Epithelial cell of esophagus (primary cell): ENCODE data around the gene IL33.

ENCODE experiments used
- DNase-seq: peaks from one replicate; pipeline ENCODE4 v3.0.0; 2010; ENCODE audit warnings: low read depth
- H3K4me3 ChIP-seq: 2 replicates; pipeline ENCODE4 v1.5.1; 2011; ENCODE audit warnings: mild to moderate bottlenecking, low read length, control low read depth
- TF ChIP-seq, protein P1 (sequence below): IDR thresholded peaks from 2 replicates; pipeline ENCODE4 v1.5.1; 2011; ENCODE audit warnings: low read depth, mild to moderate bottlenecking, low read length, control low read depth, inconsistent platforms; ENCODE audit not compliant: insufficient read depth; ENCODE audit errors: missing control alignments

Gene IL33

DNA sequence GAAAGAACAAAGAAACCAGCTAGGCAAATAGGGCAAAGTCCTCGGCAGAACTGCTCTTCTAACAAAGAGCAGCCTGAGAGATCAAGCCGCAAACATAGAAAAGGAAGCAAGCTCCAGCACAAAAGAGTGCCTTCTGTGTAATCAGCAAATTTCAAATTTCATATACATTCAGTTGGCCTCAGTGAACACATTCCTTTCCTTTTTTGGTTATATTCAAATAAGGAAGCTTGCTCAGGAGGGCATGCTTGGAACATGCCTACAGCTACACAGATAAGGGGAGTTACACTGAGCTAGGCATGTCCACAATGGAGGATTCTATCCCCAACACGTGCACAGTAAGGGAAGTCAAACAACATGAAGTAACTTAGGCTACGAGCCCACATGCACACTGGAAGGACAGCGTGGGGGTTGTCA, 23.4 kb downstream of the IL33 start:
- DNase-seq: peak; percentile 74
- TF ChIP-seq, protein P1, sequence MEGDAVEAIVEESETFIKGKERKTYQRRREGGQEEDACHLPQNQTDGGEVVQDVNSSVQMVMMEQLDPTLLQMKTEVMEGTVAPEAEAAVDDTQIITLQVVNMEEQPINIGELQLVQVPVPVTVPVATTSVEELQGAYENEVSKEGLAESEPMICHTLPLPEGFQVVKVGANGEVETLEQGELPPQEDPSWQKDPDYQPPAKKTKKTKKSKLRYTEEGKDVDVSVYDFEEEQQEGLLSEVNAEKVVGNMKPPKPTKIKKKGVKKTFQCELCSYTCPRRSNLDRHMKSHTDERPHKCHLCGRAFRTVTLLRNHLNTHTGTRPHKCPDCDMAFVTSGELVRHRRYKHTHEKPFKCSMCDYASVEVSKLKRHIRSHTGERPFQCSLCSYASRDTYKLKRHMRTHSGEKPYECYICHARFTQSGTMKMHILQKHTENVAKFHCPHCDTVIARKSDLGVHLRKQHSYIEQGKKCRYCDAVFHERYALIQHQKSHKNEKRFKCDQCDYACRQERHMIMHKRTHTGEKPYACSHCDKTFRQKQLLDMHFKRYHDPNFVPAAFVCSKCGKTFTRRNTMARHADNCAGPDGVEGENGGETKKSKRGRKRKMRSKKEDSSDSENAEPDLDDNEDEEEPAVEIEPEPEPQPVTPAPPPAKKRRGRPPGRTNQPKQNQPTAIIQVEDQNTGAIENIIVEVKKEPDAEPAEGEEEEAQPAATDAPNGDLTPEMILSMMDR: no peak
- H3K4me3 ChIP-seq: no peak overlapping the region

DNA sequence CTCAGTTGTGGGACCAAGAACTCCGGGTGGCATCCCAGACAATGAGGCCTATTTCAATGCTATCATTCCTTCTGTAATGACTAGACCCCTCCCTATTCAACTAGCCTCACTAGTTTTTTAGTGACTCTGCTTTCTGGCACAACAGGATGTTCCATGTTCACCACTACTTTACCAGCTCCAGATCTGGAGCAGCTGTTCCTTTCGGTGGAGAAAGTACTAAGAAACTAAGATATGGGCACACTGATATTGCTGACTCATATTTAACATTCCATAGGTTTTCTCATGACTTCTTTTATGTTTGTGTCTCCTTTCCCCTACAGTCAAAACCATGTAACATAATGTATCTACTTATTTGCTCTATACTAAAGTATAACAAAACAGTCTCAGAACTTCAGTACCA, 24.1 kb downstream of the IL33 start:
- no peak overlapping the region for H3K4me3 ChIP-seq
- DNase-seq: no peak
- TF ChIP-seq, protein P1: no peak

DNA sequence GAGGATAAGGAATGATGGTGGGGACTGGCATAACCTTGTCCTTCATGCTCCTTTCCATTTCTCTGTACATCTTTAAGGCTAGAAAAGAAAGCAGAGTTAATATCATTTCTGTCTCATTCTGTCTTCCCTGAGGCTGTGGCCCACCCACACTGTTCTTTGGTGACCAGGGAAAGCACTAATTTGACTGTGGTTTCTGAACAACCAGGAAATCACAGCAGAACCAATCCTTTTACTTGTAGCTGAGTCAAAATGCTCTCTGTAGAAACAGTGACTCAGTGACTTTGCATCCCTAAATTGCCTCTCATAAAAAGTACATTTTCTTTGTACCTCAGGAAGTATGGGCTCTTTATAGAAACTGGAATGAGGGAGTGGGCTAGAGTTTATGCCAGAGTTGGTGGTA, 28.1 kb downstream of the IL33 start:
- TF ChIP-seq, protein P1: no peak
- peak; percentile 71 for DNase-seq
- no peak overlapping the region for H3K4me3 ChIP-seq

GRCh38 chr9:6247266-6247665, 31.7 kb downstream of the IL33 start:
- H3K4me3 ChIP-seq: no peak overlapping the region
- DNase-seq: peak; percentile 60
- TF ChIP-seq, protein P1: no peak

GRCh38 chr9:6268826-6269397, 53.3 kb downstream of the IL33 start:
- peak; percentile 11 for DNase-seq
- no peak overlapping the region for H3K4me3 ChIP-seq
- TF ChIP-seq, protein P1: no peak

DNA sequence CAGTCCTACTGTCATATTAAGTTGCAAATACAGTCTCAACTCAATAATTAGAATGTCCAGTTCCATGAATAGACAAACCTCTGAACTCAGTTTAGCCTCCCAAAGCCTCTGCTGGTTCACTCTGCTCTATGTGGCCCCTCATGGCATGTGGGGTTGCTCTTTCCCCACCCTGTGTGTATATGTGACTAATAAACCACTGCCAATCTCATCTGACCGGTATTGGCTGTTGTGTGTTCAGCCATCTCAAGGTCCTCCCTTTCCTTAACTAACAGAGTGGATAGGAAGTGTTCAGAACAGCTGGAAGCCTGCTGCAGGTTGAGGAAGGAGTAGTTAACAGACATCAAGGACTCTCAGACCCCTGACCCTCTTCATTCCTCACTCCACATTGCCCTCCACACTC, 55.3 kb downstream of the IL33 start:
- TF ChIP-seq, protein P1: no peak
- peak; percentile 49 for DNase-seq
- no peak overlapping the region for H3K4me3 ChIP-seq

DNA sequence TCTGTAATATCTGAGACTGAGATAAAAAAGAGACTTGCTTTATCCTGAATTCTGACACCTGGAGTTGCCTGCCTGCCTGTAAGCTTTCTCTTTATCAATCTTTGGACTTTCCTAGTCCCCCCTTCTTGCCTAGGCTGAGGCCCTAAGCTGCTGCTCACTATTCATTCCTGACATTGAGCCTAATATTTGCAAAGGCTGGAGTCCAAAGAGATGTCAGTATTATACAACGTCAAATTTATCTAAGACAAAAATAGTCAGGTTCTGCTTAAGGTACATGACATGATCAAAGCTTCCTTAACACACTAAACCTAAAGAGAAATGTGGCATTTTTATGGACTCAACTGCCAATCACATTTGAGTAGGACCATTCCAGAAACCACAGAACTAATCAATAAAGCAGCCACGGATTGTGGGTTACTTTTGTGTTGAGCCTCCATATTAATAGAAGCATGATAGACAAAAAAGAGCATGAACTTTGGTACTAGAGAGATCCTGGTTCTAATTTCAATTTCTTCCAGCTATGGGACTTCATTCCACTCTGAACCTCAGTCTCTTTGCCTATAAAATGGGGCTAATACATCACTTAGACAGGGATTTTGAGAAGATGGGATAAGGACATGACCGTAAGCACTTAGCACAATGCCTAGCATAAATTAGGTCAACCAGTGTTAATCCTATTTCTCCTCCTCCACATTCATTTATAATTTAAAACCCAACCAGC, 56.1 kb downstream of the IL33 start:
- H3K4me3 ChIP-seq: no peak overlapping the region
- TF ChIP-seq, protein P1: no peak
- DNase-seq: no peak
